HL-60 (cell line): ENCODE data around the gene NRXN3.

Experiments
- CTCF ChIP-seq: IDR thresholded peaks from one replicate; pipeline ENCODE4 v1.5.1; 2011; ENCODE audit warnings: low read length, control low read depth, inconsistent platforms; ENCODE audit not compliant: insufficient read depth
- GABPA ChIP-seq: IDR thresholded peaks from 2 replicates; pipeline ENCODE4 v1.6.1; 2012; ENCODE audit warnings: low read depth
- POLR2AphosphoS5 ChIP-seq: IDR thresholded peaks from 2 replicates; pipeline ENCODE4 v1.6.1; 2012; ENCODE audit warnings: low read depth
- REST ChIP-seq: IDR thresholded peaks from 2 replicates; pipeline ENCODE4 v1.6.1; 2012; ENCODE audit warnings: low read depth; ENCODE audit not compliant: insufficient replicate concordance
- SPI1 ChIP-seq: IDR thresholded peaks from 2 replicates; pipeline ENCODE4 v1.6.1; 2012; ENCODE audit warnings: low read depth, mild to moderate bottlenecking, borderline replicate concordance

- TF ChIP-seq REST = no peak
- no peak for TF ChIP-seq CTCF
- no peak for TF ChIP-seq POLR2AphosphoS5
- no peak for TF ChIP-seq GABPA
- no peak for TF ChIP-seq SPI1
Observed at GRCh38 chr14:78130356-78130755, 39.8 kb upstream of the NRXN3 start.
